CD4-positive, CD25-positive, alpha-beta regulatory T cell (primary cell): ENCODE data around the gene PAXX. TPM values are rescaled to one million over a fixed set of nuclear protein-coding genes. Genes with fewer than 3 reads are reported as not detected.

ENCODE experiments used
- ATAC-seq, 2 donors: fragments of 150-1000 bp; cut with Tn5 transposase; one replicate each; pipeline ENCODE4 v1.10.0; 2021; ENCODE audit warnings: low read depth in 2 of 2, moderate number of reproducible peaks in 2 of 2, moderate library complexity in 1 of 2
- DNase-seq, 3 donors: peaks; one replicate each; pipeline versions ENCODE4 v3.0.0 to v3.0.0-alpha.2; 2012 to 2022; ENCODE audit warnings: mixed read lengths in 1 of 3
- H3K27ac ChIP-seq: one replicate; pipeline ENCODE4 v1.7.0; 2013; ENCODE audit warnings: mild to moderate bottlenecking, low read length; ENCODE audit not compliant: insufficient read depth, poor library complexity, severe bottlenecking
- H3K27me3 ChIP-seq: one replicate; pipeline ENCODE4 v1.7.0; 2013; ENCODE audit warnings: low read length; ENCODE audit not compliant: control insufficient read depth, insufficient read depth
- H3K36me3 ChIP-seq: one replicate; pipeline ENCODE4 v1.7.0; 2013; ENCODE audit warnings: mild to moderate bottlenecking, low read length, moderate library complexity; ENCODE audit not compliant: control insufficient read depth, insufficient read depth
- H3K4me1 ChIP-seq: 2 replicates; pipeline ENCODE4 v1.7.0; 2013; ENCODE audit warnings: mild to moderate bottlenecking, low read length; ENCODE audit not compliant: insufficient read depth, control insufficient read depth, poor library complexity, severe bottlenecking
- H3K4me3 ChIP-seq: one replicate; pipeline ENCODE4 v1.7.0; 2013; ENCODE audit warnings: low read depth, mild to moderate bottlenecking, low read length, moderate library complexity
- H3K9me3 ChIP-seq, 2 experiments: 1 replicate in 1 of 2; 2 replicates in 1 of 2; pipeline ENCODE4 v1.7.0; 2013; ENCODE audit warnings: low read length in 2 of 2, mild to moderate bottlenecking in 1 of 2, moderate library complexity in 1 of 2; ENCODE audit not compliant: control insufficient read depth in 2 of 2
- H3K27ac Mint-ChIP-seq, 3 donors: one replicate each; pipeline ENCODE4 v1.8.0; 2020 to 2022; ENCODE audit warnings: mild to moderate bottlenecking in 3 of 3, mixed read lengths in 3 of 3, moderate library complexity in 2 of 3
- H3K27me3 Mint-ChIP-seq: one replicate; pipeline ENCODE4 v1.8.0; 2022; ENCODE audit warnings: mild to moderate bottlenecking, mixed read lengths
- H3K36me3 Mint-ChIP-seq: one replicate; pipeline ENCODE4 v1.8.0; 2020; ENCODE audit warnings: mixed read lengths
- H3K4me1 Mint-ChIP-seq, 4 donors: one replicate each; pipeline ENCODE4 v1.8.0; 2020 to 2022; ENCODE audit warnings: mixed read lengths in 4 of 4, mild to moderate bottlenecking in 1 of 4
- H3K4me3 Mint-ChIP-seq, 4 donors: one replicate each; pipeline ENCODE4 v1.8.0; 2020 to 2022; ENCODE audit warnings: mild to moderate bottlenecking in 4 of 4, mixed read lengths in 4 of 4, moderate library complexity in 3 of 4
- H3K9me3 Mint-ChIP-seq, 7 donors: one replicate each; pipeline ENCODE4 v1.8.0; 2020 to 2022; ENCODE audit warnings: mixed read lengths in 7 of 7, mild to moderate bottlenecking in 3 of 7, moderate library complexity in 2 of 7
- polyA plus RNA-seq, 4 donors: library from polyadenylated mRNA; unstranded; fragments of 300-500 nt; fragmentation: Illumina TruSeq; gene quantifications; one replicate each; pipeline ENCODE4 v1.2.3, GENCODE V29; 2021
- total RNA-seq: library from RNA; stranded (reverse); gene quantifications from one replicate; pipeline ENCODE4 v1.2.3, GENCODE V29; 2022

The PAXX gene
- total and polyA plus RNA-seq, 5 donors from 2014 or later, result 46.7 to 83.3 (median 66.4) TPM

GRCh38 chr9:137007816-137008270, 15.6 kb downstream of the PAXX start:
- Mint-ChIP-seq H3K36me3 (no peaks in the 10 kb centered on the region), H3K9me3 (no peaks in the 10 kb centered on the region), H3K27ac (no peak overlapping the region), H3K27me3 (no peaks in the 10 kb centered on the region), H3K4me1 (peaks cover 0 to 4% (median 0%) of the 10 kb centered on the region in 4 donors), H3K4me3 (no peak overlapping the region)
- DNase-seq (no peak), ATAC-seq (no peak)
- Histone ChIP-seq H3K27me3 (no peaks in the 10 kb centered on the region), H3K36me3 (no peaks in the 10 kb centered on the region), H3K27ac (no peak overlapping the region), H3K4me3 (no peak overlapping the region), H3K9me3 (no peaks in the 10 kb centered on the region), H3K4me1 (no peaks in the 10 kb centered on the region)

GRCh38 chr9:137008312-137008711, 16.1 kb downstream of the PAXX start:
- Histone ChIP-seq H3K4me3 (no peak overlapping the region), H3K4me1 (no peaks in the 10 kb centered on the region), H3K9me3 (no peaks in the 10 kb centered on the region), H3K36me3 (no peaks in the 10 kb centered on the region), H3K27me3 (no peaks in the 10 kb centered on the region), H3K27ac (no peak overlapping the region)
- DNase-seq (no peak), ATAC-seq (no peak)
- no peak overlapping the region for H3K4me3 Mint-ChIP-seq
- H3K36me3 Mint-ChIP-seq, result no peaks in the 10 kb centered on the region
- no peak overlapping the region for H3K27ac Mint-ChIP-seq
- H3K27me3 Mint-ChIP-seq, result no peaks in the 10 kb centered on the region
- H3K9me3 Mint-ChIP-seq, result no peaks in the 10 kb centered on the region
- peaks cover 0 to 4% (median 0%) of the 10 kb centered on the region in 4 donors for H3K4me1 Mint-ChIP-seq

- H3K27me3 ChIP-seq, result no peaks in the 10 kb centered on the region
- ATAC-seq (no peak), DNase-seq (no peak)
- no peak overlapping the region for H3K4me3 ChIP-seq
- no peaks in the 10 kb centered on the region for H3K36me3 Mint-ChIP-seq
- no peak overlapping the region for H3K4me3 Mint-ChIP-seq
- no peaks in the 10 kb centered on the region for H3K4me1 ChIP-seq
- H3K4me1 Mint-ChIP-seq, result peaks cover 0 to 4% (median 0%) of the 10 kb centered on the region in 4 donors
- H3K27ac ChIP-seq, result no peak overlapping the region
- H3K9me3 ChIP-seq, result no peaks in the 10 kb centered on the region
- H3K9me3 Mint-ChIP-seq, result no peaks in the 10 kb centered on the region
- no peak overlapping the region for H3K27ac Mint-ChIP-seq
- no peaks in the 10 kb centered on the region for H3K27me3 Mint-ChIP-seq
- H3K36me3 ChIP-seq, result peaks cover 2% of the 10 kb centered on the region
These were observed 17.0 kb downstream of the PAXX start for GRCh38 chr9:137009217-137009616.

GRCh38 chr9:137009938-137010732, 17.9 kb downstream of the PAXX start:
- no peaks in the 10 kb centered on the region for H3K27me3 ChIP-seq
- H3K4me3 ChIP-seq, result no peak overlapping the region
- no peaks in the 10 kb centered on the region for H3K4me1 Mint-ChIP-seq
- H3K9me3 Mint-ChIP-seq, result no peaks in the 10 kb centered on the region
- no peak overlapping the region for H3K27ac Mint-ChIP-seq
- peaks cover 2% of the 10 kb centered on the region for H3K36me3 ChIP-seq
- H3K4me3 Mint-ChIP-seq, result no peak overlapping the region
- ATAC-seq (no peak), DNase-seq (no peak)
- no peaks in the 10 kb centered on the region for H3K9me3 ChIP-seq
- no peaks in the 10 kb centered on the region for H3K27me3 Mint-ChIP-seq
- H3K36me3 Mint-ChIP-seq, result no peaks in the 10 kb centered on the region
- H3K4me1 ChIP-seq, result no peaks in the 10 kb centered on the region
- H3K27ac ChIP-seq, result no peak overlapping the region

- no peaks in the 10 kb centered on the region for H3K9me3 ChIP-seq
- ATAC-seq (no peak), DNase-seq (no peak)
- Mint-ChIP-seq H3K27me3 (no peaks in the 10 kb centered on the region), H3K27ac (no peak overlapping the region), H3K4me1 (no peaks in the 10 kb centered on the region), H3K4me3 (no peak overlapping the region), H3K36me3 (no peaks in the 10 kb centered on the region), H3K9me3 (no peaks in the 10 kb centered on the region)
- no peaks in the 10 kb centered on the region for H3K4me1 ChIP-seq
- H3K36me3 ChIP-seq, result peaks cover 9% of the 10 kb centered on the region
- H3K4me3 ChIP-seq, result no peak overlapping the region
- no peak overlapping the region for H3K27ac ChIP-seq
- H3K27me3 ChIP-seq, result no peaks in the 10 kb centered on the region
These were observed 18.9 kb downstream of the PAXX start for GRCh38 chr9:137011156-137011555.

- DNase-seq, result no peak
- H3K27ac Mint-ChIP-seq, result no peak overlapping the region
These were observed 19.9 kb downstream of the PAXX start for GRCh38 chr9:137011907-137012675.

GRCh38 chr9:137012694-137013570, 20.7 kb downstream of the PAXX start:
- no peaks in the 10 kb centered on the region for H3K4me1 ChIP-seq
- H3K27me3 ChIP-seq, result no peaks in the 10 kb centered on the region
- H3K4me3 ChIP-seq, result no peak overlapping the region
- H3K36me3 Mint-ChIP-seq, result peaks cover 4% of the 10 kb centered on the region
- H3K4me1 Mint-ChIP-seq, result no peaks in the 10 kb centered on the region
- no peak overlapping the region for H3K4me3 Mint-ChIP-seq
- H3K27ac ChIP-seq, result no peak overlapping the region
- DNase-seq (no peak), ATAC-seq (no peak)
- H3K9me3 Mint-ChIP-seq, result peaks cover 0 to 2% (median 0%) of the 10 kb centered on the region in 7 donors
- H3K27me3 Mint-ChIP-seq, result no peaks in the 10 kb centered on the region
- no peak overlapping the region for H3K27ac Mint-ChIP-seq
- no peaks in the 10 kb centered on the region for H3K9me3 ChIP-seq
- H3K36me3 ChIP-seq, result peaks cover 11% of the 10 kb centered on the region

More at GRCh38 chr9:137011907-137012675, 19.9 kb downstream of the PAXX start:
- peaks cover 4% of the 10 kb centered on the region for H3K36me3 Mint-ChIP-seq
- H3K9me3 Mint-ChIP-seq, result peaks cover 0 to 2% (median 0%) of the 10 kb centered on the region in 7 donors
- no peaks in the 10 kb centered on the region for H3K27me3 ChIP-seq
- no peak overlapping the region for H3K4me3 ChIP-seq
- no peaks in the 10 kb centered on the region for H3K4me1 Mint-ChIP-seq
- ATAC-seq, result no peak
- H3K4me3 Mint-ChIP-seq, result no peak overlapping the region
- H3K36me3 ChIP-seq, result peaks cover 11% of the 10 kb centered on the region
- no peaks in the 10 kb centered on the region for H3K4me1 ChIP-seq
- H3K9me3 ChIP-seq, result no peaks in the 10 kb centered on the region
- H3K27me3 Mint-ChIP-seq, result no peaks in the 10 kb centered on the region
- H3K27ac ChIP-seq, result no peak overlapping the region
